HG03064 (cell line): ENCODE results near the gene RIPOR2.

Experiments used
- ATAC-seq: cut with Tn5 transposase; IDR thresholded peaks from one replicate; pipeline ENCODE4 v1.9.1; 2021; ENCODE audit warnings: low read depth; ENCODE audit not compliant: unreplicated experiment

RIPOR2 gene

GRCh38 chr6:24909241-24910216 lies 26.2 kb downstream of the RIPOR2 start:
- ATAC-seq = no peak

GRCh38 chr6:24908650-24909035 lies 27.1 kb downstream of the RIPOR2 start:
- no peak for ATAC-seq

GRCh38 chr6:24907919-24908649 lies 27.7 kb downstream of the RIPOR2 start:
- no peak for ATAC-seq

GRCh38 chr6:24906314-24906713 lies 29.4 kb downstream of the RIPOR2 start:
- no peak for ATAC-seq

GRCh38 chr6:24905483-24905882 lies 30.3 kb downstream of the RIPOR2 start:
- ATAC-seq = no peak

- ATAC-seq = no peak
Observed at GRCh38 chr6:24903681-24904080, 32.1 kb downstream of the RIPOR2 start.

- ATAC-seq = no peak
Observed at GRCh38 chr6:24902782-24903181, 33.0 kb downstream of the RIPOR2 start.

GRCh38 chr6:24901698-24902328 lies 33.9 kb downstream of the RIPOR2 start:
- no peak for ATAC-seq

GRCh38 chr6:24900917-24901697 lies 34.7 kb downstream of the RIPOR2 start:
- ATAC-seq = no peak

- ATAC-seq = no peak
Observed at GRCh38 chr6:24899997-24900325, 35.8 kb downstream of the RIPOR2 start.

GRCh38 chr6:24899136-24899996 lies 36.4 kb downstream of the RIPOR2 start:
- ATAC-seq = no peak

- no peak for ATAC-seq
Observed at GRCh38 chr6:24898676-24899075, 37.1 kb downstream of the RIPOR2 start.

- no peak for ATAC-seq
Observed at GRCh38 chr6:24897186-24897585, 38.6 kb downstream of the RIPOR2 start.

GRCh38 chr6:24893342-24893850 lies 42.4 kb downstream of the RIPOR2 start:
- no peak for ATAC-seq

- no peak for ATAC-seq
Observed at GRCh38 chr6:24891004-24891403, 44.8 kb downstream of the RIPOR2 start.

- no peak for ATAC-seq
Observed at GRCh38 chr6:24890471-24890870, 45.3 kb downstream of the RIPOR2 start.

- ATAC-seq = no peak
Observed at GRCh38 chr6:24888715-24889370, 46.9 kb downstream of the RIPOR2 start.

GRCh38 chr6:24887545-24888140 lies 48.1 kb downstream of the RIPOR2 start:
- no peak for ATAC-seq
